GM19193 (cell line): ENCODE data around the gene ETV3.

Source experiments
- POLR2A ChIP-seq: IDR thresholded peaks from 4 replicates; pipeline ENCODE4 v1.6.1; 2011; ENCODE audit not compliant: insufficient read depth, insufficient read length; ENCODE audit errors: extremely low read depth

ETV3 gene

GRCh38 chr1:157163273-157164127, 25.3 kb upstream of the ETV3 start:
- TF ChIP-seq POLR2A: no peak

- TF ChIP-seq POLR2A: no peak
Observed at GRCh38 chr1:157162345-157162744, 24.1 kb upstream of the ETV3 start.

DNA sequence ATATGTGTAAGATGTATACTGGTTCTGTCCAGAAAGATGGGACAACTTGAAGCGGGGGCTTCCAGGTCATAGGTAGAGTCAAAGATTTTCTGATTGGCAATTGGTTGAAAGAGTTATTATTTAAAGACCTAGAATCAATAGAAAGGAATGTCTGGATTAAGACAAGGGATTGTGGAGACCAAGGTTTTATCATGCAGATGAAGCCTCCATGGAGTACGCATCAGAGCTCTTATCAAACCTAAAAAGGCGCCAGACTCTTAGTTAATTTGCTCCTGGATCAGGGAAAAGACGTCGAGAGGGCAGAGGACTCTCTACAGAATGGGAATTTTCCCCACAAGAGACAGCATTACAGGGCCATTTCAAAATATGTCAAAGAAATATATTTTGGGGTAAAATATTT, 23.7 kb upstream of the ETV3 start:
- no peak for TF ChIP-seq POLR2A

DNA sequence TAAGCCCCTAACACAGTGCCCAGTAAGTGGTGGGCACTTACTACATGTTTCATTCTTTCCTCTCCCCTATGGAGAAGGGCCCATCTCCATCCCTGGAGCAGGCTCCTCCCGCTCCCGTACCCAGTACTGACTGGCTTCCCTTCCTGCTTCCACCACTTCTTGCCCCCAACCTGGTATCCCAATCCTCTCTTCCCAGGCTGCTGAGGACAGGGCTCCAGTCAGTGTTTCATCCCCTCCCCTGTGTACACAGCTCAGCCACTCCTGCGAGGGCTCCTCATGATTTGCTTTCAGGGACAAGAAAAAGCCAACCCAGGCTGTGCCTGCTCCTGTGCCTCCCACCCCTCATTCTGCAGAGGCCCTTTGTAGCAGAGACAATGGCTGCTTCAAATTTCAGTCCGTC, 20.8 kb upstream of the ETV3 start:
- no peak for TF ChIP-seq POLR2A

- no peak for TF ChIP-seq POLR2A
Observed at GRCh38 chr1:157157501-157158190, 19.5 kb upstream of the ETV3 start.

DNA sequence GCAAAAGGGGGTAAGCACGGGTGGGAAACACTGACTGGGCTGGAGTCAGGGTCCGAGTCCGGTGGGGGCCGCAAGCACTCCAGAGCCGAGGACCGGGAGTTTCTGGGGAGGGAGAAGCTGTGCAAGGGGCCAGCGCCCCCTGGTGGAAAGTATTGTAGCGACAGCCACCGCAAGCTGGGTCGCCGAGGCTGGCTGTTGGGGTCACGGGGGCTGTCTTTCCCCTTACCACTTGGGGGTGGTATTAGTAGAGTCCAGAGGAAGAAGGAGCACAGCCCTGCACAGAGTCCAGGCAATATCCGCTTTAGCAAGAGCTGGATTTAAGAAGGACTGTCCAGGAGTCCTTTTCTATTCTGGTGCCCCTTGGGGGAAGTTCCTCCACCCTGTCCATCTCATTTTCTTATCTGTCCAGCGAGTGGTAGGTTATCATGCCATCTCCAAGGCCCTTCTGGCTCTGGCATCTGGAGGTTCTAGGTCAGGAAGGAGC, 17.9 kb upstream of the ETV3 start:
- TF ChIP-seq POLR2A: no peak

DNA sequence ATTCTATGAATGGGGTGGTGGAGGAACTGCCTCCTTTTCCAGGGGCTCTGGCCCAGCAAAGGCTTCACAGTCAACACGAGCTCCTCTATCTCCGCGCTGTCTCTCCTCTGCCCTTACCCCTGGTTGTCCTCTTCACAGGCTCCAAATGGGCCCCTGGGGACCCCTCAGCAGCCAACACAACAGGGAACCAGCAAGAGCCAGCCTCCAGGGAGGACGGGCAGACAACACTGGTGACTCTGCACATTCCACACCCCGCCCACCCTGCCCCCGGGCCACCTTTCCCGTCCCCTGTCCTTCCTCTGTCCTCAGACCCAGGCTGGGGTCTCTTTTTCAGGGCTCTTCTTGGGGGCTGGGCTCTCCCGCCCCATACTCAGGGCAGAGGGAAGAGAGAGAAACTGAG, 17.5 kb upstream of the ETV3 start:
- TF ChIP-seq POLR2A: no peak

- no peak for TF ChIP-seq POLR2A
Observed at GRCh38 chr1:157154940-157155514, 16.8 kb upstream of the ETV3 start.

DNA sequence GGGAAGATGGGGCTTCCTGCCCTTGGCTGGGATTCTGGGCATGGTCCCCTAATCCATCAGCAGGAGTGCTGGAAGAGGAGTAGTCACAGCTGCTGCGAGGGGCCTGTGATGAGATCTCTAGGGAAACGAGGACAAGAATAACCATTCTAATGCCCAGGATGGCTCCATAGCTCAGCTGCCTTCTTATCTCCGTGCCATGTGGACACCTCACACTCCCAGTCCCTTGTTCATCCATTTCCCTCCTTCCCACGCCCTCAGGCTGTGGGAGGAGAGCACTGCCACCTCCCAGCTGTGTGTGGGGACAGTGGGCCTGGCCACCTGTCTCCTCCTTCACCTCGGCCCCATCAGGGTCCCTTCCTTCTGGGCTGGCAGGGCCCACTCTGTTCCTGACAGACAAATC, 16.1 kb upstream of the ETV3 start:
- TF ChIP-seq POLR2A: no peak

DNA sequence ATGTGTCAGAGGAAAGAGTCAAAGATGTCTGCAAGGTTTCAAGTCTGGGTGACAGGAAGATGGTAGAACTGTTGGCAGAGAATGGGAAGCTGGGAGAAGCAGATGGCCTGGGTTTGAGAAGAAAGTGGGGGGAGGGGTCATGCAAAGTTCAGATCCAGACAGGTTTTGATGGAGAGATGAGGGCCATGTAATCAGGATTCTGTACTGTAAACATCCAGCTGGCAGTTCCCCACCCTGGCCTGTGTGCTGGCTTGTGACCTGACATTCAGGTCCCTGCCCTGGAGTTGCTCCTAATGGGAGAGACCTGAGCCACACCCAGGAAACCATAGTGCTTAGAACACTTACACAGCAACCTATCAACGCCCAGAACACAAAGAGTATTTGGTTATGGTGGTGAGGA, 15.6 kb upstream of the ETV3 start:
- no peak for TF ChIP-seq POLR2A

DNA sequence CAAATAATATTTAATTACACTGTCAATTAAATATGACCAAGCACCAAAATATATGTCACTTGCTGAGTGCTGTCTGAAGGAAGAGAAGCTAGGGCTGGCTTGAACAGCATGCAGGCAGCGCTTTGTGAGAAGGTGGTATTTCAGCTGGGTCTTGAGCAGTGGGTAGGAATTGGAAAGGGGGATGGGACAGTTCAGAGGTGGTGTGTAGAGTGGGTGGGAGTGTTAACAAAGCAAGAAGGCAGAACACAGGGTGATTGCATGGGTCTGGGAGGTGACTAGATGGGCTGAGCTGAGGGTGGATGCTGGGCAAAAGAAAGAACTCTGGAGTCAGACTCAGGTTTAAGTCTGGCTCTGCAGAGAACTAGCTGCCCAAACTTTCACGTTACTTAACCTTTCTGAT, 14.3 kb upstream of the ETV3 start:
- TF ChIP-seq POLR2A: no peak

DNA sequence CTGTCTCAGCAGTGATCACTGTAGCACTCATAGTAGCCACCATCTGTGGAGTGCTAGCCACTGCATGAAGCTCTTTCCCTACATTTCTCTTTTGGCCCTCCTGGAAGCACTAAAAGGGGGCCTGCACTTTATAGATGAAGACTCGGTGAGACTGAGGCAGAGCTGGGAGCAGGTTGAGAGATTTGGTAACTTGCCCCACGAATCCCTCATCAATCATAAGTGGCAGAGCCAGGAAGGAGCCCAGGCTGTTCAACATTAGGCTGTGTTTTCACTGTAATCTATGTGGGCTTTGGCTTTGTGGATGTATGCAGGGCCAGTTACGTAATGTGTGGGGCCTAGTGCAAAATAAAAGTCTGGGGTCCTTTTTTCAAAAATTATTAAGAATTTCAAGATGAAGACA, 13.3 kb upstream of the ETV3 start:
- no peak for TF ChIP-seq POLR2A

GRCh38 chr1:157151073-157151472, 12.9 kb upstream of the ETV3 start:
- TF ChIP-seq POLR2A: no peak

DNA sequence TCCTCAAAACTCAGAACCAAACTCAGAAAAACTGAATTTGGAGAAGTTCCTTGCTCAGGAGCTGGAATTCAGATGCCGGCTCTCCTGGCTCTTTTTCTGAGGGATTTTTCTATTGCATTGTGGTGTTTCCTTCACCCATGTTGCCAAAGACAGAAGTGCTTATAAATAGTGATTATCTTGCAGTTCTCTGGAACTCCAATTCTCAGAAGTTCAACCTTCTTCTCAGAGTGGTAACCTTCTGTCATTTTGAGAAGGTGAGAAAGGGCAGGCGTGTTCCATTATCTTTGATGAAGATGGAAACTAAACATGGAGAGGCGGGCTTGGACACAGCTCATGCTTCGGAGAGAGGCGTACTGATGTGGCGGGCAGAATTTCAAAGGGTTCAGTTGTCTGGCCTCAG, 12.4 kb upstream of the ETV3 start:
- TF ChIP-seq POLR2A: no peak

- TF ChIP-seq POLR2A: no peak
Observed at GRCh38 chr1:157147906-157148700, 9.9 kb upstream of the ETV3 start.
